Left lung (tissue), 10 donors: ENCODE measurements around the gene NUDT22. TPM values are rescaled to one million over a fixed set of nuclear protein-coding genes. Genes with fewer than 3 reads are reported as not detected.
A peak's percentile ranks its signal among the peaks of the same experiment; 100 is the strongest.

ENCODE experiments used
- ATAC-seq: fragments of 200-7000 bp; cut with Tn5 transposase; one replicate; pipeline ENCODE4 v1.9.1; 2020; ENCODE audit warnings: moderate library complexity
- DNase-seq, 4 donors: peaks; one replicate each; pipeline ENCODE4 v3.0.0-alpha.2; 2013 to 2020
- H3K27ac ChIP-seq, 2 donors: fragments of 200-600 bp; sonication (generic) in 1 of 2; one replicate each; pipeline versions ENCODE4 v1.5.0 to v1.8.0; 2020 to 2021
- H3K27me3 ChIP-seq, 2 donors: fragments of 200-600 bp; sonication (generic) in 1 of 2; one replicate each; pipeline versions ENCODE4 v1.5.0 to v1.8.0; 2020 to 2021
- H3K36me3 ChIP-seq, 2 donors: fragments of 200-600 bp; sonication (generic) in 1 of 2; one replicate each; pipeline versions ENCODE4 v1.5.0 to v1.8.0; 2020 to 2021
- H3K4me1 ChIP-seq, 2 donors: fragments of 200-600 bp; one replicate each; pipeline ENCODE4 v1.8.0; 2021
- H3K4me3 ChIP-seq, 2 donors: fragments of 200-600 bp; sonication (generic) in 1 of 2; one replicate each; pipeline versions ENCODE4 v1.5.0 to v1.8.0; 2020 to 2021; ENCODE audit warnings: mild to moderate bottlenecking in 1 of 2
- H3K9me3 ChIP-seq, 2 donors: fragments of 200-600 bp; sonication (generic) in 1 of 2; one replicate each; pipeline versions ENCODE4 v1.5.0 to v1.8.0; 2020 to 2021
- intact Hi-C, 2 donors: fragments of 100-400 bp; cut with DNase I; formaldehyde crosslinking; loops; one replicate each; pipeline versions ENCODE4 v1.11.2 to v1.14.2; 2022
- polyA plus RNA-seq, 6 donors: library from polyadenylated mRNA; unstranded; fragments of 120-200 nt; gene quantifications; one replicate each; pipeline ENCODE4 v1.2.1, GENCODE V29; 2013; ENCODE audit not compliant: insufficient read length in 6 of 6
- total RNA-seq, 2 donors: library from RNA; stranded (reverse); fragmentation: NEBNext Ultra II Directional; extraction: Animal tissue kit (Norgen Biotek cat#: 25700); gene quantifications; one replicate each; pipeline ENCODE4 v1.2.1, GENCODE V29; 2021
- TF ChIP-seq, protein P1 (sequence below), 2 donors: fragments of 200-600 bp; sonication (generic) in 1 of 2; IDR thresholded peaks; one replicate each; pipeline versions ENCODE4 v1.5.0 to v1.8.0; 2021; ENCODE audit warnings: antibody characterized with exemption in 2 of 2
- donor health status: DM: no; HTN: yes; CAD: no.
- donor health status: DM: no; HTN: no; CAD: no.

Gene NUDT22
- total and polyA plus RNA-seq, 8 donors, result 17.1 to 54.3 (median 23.6) TPM

DNA sequence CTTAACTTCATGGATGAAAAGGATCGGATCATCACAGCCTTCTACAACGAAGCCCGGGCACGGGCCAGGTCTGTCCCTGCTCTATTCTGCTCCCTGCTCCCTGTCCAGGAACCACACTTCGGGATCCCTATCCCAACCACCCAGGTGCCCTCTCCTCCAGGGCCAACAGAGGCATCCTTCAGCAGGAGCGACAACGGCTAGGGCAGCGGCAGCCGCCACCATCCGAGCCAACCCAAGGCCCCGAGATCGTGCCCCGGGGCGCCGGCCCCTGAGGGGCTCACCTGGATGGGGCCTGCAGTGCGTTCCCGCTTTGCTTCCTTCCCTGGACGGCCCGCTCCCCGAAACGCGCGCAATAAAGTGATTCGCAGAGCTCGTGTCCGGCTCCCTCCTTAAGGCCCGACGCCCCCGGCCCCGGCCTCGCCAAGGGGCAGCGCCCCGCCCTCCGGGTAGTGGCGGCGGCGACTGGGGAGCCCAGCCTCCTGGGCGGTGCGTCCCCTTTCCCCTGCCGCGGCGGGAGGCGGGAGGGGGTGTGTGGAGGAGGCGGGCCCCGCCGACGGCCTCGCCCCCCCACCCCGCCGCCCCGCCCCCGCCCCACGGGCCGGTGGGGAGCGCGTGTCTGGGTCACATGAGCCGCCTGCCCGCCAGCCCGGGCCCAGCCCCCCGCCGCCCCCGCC is 8.0 kb downstream of the NUDT22 start, which contains the start of gene VEGFB:
VEGFB (plus strand) TSS at position 672 of the 674 bp plus-strand sequence. CDS start 250 bp downstream, outside the sequence.
- H3K27ac ChIP-seq, result peak within 1 kb of the TSS; percentile 64 to 65
- H3K4me3 ChIP-seq, result peak within 1 kb of the TSS; percentile 65 to 76
- ATAC-seq (peak; percentile 68), DNase-seq (peak in 3 of 4 donors; percentile 73 to 93 (median 84))
- peaks cover 0 to 4% of the 10 kb centered on the region in 2 donors for H3K27me3 ChIP-seq
- peaks cover 0 to 14% of the 10 kb centered on the region in 2 donors for H3K36me3 ChIP-seq
- intact Hi-C loops, result no loop called here
- no peaks in the 10 kb centered on the region for H3K9me3 ChIP-seq
- peaks cover 22 to 78% of the 10 kb centered on the region in 2 donors for H3K4me1 ChIP-seq
- TF ChIP-seq, protein P1, sequence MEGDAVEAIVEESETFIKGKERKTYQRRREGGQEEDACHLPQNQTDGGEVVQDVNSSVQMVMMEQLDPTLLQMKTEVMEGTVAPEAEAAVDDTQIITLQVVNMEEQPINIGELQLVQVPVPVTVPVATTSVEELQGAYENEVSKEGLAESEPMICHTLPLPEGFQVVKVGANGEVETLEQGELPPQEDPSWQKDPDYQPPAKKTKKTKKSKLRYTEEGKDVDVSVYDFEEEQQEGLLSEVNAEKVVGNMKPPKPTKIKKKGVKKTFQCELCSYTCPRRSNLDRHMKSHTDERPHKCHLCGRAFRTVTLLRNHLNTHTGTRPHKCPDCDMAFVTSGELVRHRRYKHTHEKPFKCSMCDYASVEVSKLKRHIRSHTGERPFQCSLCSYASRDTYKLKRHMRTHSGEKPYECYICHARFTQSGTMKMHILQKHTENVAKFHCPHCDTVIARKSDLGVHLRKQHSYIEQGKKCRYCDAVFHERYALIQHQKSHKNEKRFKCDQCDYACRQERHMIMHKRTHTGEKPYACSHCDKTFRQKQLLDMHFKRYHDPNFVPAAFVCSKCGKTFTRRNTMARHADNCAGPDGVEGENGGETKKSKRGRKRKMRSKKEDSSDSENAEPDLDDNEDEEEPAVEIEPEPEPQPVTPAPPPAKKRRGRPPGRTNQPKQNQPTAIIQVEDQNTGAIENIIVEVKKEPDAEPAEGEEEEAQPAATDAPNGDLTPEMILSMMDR (IDR thresholded peaks at IDR 0.05), result no peak

GRCh38 chr11:64234647-64235379 is 8.7 kb downstream of the NUDT22 start:
- H3K27me3 ChIP-seq, result peaks cover 0 to 4% of the 10 kb centered on the region in 2 donors
- DNase-seq, result peak in 2 of 4 donors; percentile 44 to 90
- H3K4me1 ChIP-seq, result peaks cover 16 to 78% of the 10 kb centered on the region in 2 donors
- intact Hi-C loops, result no loop called here
- peak overlapping the region; percentile 59 to 64 for H3K27ac ChIP-seq
- peaks cover 0 to 14% of the 10 kb centered on the region in 2 donors for H3K36me3 ChIP-seq
- H3K9me3 ChIP-seq, result no peaks in the 10 kb centered on the region
- TF ChIP-seq, protein P1 (IDR thresholded peaks at IDR 0.05), result no peak
- ATAC-seq, result peak; percentile 38
- peak overlapping the region; percentile 65 to 76 for H3K4me3 ChIP-seq

- Histone ChIP-seq H3K4me3 (peak overlapping the region; percentile 65 to 76), H3K9me3 (no peaks in the 10 kb centered on the region), H3K36me3 (peaks cover 0 to 14% of the 10 kb centered on the region in 2 donors), H3K27me3 (peaks cover 0 to 4% of the 10 kb centered on the region in 2 donors), H3K27ac (peak overlapping the region; percentile 59 to 64), H3K4me1 (peaks cover 15 to 83% of the 10 kb centered on the region in 2 donors)
- peak in 1 of 4 donors; percentile 73 for DNase-seq
- intact Hi-C loops, result no loop called here
- ATAC-seq, result no peak
- TF ChIP-seq, protein P1 (IDR thresholded peaks at IDR 0.05), result no peak
Measured at GRCh38 chr11:64235437-64236161, 9.5 kb downstream of the NUDT22 start.

DNA sequence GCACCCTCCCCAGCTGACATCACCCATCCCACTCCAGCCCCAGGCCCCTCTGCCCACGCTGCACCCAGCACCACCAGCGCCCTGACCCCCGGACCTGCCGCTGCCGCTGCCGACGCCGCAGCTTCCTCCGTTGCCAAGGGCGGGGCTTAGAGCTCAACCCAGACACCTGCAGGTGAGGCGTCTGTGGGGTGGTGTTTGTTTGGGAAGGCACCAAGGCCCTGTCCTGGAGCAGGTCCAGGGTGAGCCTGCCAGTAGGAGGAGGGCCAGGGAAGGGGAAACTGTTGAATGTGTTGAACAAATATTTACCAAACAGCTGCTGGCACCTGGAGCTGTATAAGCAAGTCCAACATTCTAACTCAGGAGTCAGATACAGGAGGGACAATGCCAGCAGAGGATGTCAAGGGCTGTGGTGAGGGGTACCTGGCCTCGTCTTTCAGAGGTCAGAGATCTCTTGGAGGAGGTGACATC is 11.4 kb downstream of the NUDT22 start:
- peaks cover 0 to 4% of the 10 kb centered on the region in 2 donors for H3K27me3 ChIP-seq
- H3K9me3 ChIP-seq, result no peaks in the 10 kb centered on the region
- no peak overlapping the region for H3K4me3 ChIP-seq
- TF ChIP-seq, protein P1 (IDR thresholded peaks at IDR 0.05), result no peak
- H3K36me3 ChIP-seq, result peaks cover 0 to 14% of the 10 kb centered on the region in 2 donors
- intact Hi-C loops, result no loop called here
- DNase-seq (peak in 3 of 4 donors; percentile 74 to 87 (median 82)), ATAC-seq (peak; percentile 1)
- H3K27ac ChIP-seq, result peak overlapping the region; percentile 6 to 33
- peaks cover 16 to 74% of the 10 kb centered on the region in 2 donors for H3K4me1 ChIP-seq
